Stimulated activated CD8-positive, alpha-beta memory T cell treated with anti-CD3 and anti-CD28 coated beads, Interleukin-15, amount 100 ng/mL, for 24 hours (primary cell): ENCODE data around the gene IQGAP1.

ENCODE experiments used
- DNase-seq: peaks from one replicate; pipeline ENCODE4 v3.0.0-alpha.2; 2020; ENCODE audit warnings: low read depth

The IQGAP1 gene

DNA sequence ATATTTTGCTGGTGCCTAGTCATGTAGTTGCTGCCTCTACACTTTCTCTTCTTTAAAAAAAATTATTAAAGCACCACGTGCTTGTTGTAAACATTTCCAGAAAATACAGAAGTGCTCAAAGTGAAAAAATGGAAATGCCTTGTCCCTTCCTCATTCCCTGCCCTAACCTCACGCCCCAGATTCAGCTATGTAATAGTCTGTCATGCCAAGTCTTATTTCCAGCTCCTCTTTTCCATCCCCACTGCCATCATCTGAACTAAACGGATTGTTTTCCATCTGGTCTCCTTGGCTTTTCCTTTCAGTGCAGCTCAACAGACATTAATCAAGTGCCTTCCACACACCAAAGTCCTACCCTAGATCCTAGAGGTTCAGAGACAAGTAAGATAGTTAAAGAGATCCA lies 20.5 kb upstream of the IQGAP1 start:
- no peak for DNase-seq

DNA sequence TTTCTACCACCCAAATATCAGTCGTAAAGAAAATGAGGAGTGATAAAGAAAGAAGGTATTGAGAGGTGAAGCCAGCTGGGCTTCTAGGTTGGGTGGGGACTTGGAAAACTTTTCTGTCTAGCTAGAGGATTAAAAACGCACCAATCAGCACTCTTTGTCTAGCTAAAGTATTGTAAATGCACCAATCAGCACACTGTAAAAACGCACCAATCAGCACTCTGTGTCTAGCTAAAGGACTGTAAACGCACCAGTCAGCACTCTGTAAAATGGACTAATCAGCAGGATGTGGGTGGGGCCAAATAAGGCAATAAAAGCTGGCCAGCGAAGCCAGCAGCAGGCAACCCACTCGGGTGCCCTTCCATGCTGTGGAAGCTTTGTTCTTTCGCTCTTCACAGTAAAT lies 13.0 kb upstream of the IQGAP1 start:
- no peak for DNase-seq

DNA sequence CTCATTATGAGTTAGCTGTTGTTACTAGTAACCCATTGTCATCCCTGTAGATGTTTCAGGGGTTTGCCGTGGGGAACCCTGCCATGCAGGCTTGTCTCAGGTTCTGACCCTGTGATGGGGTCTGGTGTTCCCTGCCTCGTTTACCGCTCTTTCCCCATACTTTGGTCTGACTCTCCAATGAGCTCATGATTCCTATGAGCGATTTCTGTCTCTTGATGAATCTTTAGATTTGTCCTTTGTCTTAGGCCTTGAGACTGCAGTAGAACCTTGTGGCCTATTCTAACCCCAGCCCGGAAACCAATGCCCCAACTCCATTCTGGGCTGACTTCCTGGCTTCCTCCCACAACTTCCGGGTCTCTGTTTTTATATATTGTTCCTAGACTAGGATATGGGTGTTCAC lies 11.3 kb upstream of the IQGAP1 start:
- DNase-seq, result no peak

DNA sequence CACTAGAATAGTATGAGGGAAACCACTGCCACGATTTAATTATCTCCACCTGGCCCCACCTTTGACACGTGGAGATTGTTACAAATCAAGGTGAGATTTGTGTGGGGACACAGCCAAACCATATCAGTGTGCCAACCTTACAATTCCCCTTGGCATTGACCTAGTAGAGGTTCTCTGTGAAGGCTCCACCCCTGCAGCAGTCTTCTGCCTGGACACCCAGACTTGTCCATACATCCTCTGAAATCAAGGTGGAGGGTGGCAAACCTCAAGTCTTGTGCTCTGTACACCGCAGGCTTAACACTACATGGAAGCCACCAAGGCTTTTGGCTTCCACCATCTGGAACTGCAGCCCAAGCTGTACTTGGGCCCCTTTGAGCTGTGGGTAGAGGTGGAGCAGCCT lies 8.8 kb upstream of the IQGAP1 start:
- DNase-seq, result no peak

DNA sequence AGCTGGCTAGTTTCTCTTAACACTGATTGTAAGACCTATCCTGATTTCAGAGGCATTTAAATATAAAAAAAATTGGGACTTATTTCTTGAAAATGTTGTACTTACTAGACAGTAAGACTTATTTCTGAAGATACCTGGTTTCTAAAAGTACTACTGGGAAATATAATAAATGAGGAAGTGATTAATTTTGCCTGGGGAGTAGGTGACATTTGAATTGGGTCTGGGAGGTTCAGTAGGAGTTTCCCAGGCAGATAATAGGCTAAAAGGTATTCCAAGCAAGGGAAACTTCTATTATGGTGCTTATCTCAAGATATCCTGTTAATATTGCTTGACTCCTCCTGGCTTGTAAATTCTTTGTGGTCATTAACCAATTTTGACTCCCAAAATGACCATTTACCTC lies 6.5 kb upstream of the IQGAP1 start:
- DNase-seq, result no peak

DNA sequence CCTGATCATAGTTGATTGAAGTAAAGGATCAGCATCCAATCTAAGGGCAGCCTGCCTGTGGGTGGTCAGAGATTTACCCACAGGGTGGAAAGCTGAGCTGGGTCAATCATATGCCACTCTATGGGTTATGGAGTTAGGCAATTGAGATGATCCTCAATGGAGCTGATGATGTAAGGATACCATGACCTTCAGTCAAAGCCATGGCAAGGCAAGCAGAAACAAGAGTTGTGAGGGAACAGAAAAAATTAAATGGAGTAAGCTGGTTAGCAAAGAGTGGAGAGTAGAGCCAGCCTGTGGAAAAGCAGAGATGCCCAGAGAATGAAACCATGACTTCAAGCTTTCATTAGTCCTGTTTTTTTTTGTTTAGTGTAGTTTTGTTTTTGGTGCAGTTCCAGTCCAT lies 5.7 kb upstream of the IQGAP1 start:
- DNase-seq, result no peak

DNA sequence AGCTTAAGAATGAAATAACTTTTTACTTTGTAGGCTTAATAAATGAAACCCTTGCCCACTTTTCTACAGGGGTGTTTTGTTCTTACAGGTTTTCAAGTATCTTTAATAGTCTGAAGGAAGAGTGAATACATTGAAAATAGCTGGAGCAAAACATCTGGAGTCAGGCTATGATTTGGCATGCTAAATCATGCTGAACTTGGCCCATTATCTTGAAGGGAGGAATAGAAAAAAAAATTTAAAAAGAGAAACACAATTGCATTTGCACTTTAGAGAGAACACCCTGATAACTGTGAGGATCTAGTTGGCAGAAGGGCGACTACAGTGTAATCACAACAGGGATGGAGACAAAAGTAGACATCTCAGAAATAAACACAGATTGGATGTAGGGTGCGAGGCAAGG lies 1.8 kb upstream of the IQGAP1 start:
- DNase-seq, result no peak

DNA sequence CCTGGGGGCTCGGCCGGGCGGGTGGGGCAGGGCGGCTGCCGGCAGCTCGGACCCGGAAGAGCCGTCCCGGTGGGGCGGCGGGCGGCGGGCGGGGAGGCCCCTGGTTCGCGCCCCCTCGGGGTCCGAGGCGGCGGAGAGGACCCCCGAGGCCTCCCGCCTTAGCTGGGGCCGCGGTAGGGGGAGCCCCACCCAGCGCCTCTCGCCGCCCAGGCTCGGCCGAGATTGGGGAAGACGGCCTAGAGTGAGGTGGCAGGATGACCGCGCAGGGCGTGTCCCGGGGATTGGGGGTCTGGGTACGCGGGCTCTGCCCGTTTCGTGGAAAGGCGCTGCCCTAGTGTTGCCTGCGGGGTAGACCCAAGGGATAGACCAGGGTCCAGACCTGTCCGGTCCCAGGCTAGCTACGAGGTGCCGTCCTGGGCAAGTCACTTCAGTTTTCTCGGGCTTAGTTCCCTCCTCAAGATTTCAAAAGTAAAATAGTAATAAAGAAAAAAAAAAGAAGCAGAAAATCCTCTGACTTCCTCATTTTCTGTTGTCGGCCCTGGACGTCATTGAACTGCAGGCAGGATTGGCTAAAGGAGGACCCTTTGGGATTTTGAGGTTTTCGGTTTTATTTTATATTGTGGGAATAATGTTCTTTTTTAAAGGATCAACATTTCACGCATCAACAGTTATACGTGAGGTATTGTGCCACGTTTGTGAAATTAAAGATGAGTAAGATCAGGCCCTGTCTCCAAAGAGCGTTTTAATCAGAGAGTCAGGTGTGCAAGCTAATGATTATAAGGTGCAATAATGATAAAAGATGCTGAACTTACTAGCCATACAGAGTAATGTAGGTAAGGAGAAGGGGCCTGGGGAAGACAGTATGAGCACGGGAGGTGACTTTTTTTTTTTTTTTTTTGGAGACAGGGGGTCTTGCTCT lies 679 bp downstream of the IQGAP1 start:
- DNase-seq, result no peak

DNA sequence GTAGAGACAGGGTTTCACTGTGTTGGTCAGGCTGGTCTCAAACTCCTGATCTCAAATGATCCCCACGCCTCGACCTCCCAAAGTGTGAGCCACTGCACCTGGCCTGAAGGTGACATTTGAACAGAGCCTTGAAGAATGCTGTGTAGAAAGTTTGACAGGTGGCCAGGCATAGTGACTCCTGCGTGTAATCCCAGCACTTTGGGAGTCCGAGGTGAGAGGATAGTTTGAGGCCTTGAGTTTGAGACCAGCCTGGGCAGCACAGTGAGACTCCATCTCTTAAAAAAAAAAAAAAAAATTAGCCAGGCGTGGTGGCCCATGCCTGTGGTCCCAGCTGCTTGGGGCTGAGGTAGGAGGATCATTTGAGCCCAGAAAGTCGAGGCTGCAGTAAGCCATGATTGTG lies 1.5 kb downstream of the IQGAP1 start:
- DNase-seq, result no peak

DNA sequence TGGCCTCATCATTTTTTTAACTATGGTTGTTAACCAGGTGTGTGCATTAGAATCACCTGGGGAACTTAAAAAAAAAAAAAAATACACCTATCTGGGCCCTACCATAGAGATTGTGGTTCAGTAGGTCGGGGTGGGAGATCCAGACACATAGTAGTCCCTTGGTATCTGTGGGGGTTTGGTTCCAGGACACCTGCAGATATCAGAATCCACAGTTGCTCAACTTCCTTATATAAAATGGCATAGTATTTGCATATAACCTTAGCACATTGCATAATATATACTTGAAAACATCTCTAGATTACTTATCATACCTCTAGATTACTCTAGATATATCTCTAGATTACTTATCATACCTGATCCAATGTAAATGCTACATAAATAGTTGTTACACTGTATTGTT lies 5.0 kb downstream of the IQGAP1 start:
- no peak for DNase-seq

DNA sequence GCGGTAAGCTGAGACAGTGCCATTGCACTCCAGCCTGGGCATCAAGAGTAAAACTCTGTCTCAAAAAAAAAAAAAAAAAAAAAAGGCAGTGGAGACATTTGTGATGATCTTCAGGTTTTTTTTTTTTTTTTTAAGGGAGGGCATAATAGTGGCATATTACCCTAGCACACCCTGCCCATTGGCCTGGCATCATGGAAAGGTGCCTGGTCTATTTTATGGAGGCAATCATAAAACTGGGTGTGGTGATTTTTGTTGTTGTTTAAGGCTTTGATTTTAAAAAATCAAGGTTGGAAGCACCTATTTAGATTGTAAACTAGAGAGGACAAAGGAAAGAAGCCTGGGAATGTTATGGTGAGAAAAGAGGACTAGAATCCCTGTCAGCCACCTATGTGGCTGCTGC lies 6.0 kb downstream of the IQGAP1 start:
- no peak for DNase-seq

DNA sequence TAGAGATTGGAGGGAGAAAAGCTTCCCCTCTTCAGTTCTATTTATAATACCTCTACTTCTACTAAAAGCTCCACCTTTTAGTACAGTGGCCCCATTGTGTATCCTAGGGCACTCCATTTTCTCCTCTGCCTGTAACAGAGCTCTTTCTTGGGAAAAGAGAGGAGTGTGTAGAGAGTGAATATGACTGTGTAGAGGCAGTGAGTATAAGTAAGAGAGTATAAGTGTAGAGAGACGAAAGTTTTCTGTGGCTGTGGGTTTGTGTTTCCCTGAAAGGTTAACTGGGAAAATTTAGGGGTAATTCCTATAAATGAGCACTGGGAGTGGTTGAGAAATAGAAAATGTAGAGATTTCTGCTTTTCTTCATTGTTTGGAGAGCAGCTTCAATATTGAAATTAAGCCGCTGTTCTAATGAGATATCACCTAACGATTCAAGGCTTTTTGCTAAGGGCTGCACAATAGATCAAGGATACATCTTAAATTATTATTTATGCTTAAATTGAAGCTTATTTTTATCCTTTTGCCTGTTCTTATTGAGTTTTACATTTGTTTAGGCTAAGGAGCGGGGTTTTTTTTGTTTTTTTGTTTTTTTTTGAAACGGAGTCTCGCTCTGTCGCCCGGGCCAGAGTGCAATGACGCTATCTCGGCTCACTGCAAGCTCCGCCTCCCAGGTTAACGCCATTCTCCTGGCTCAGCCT lies 6.9 kb downstream of the IQGAP1 start:
- no peak for DNase-seq

DNA sequence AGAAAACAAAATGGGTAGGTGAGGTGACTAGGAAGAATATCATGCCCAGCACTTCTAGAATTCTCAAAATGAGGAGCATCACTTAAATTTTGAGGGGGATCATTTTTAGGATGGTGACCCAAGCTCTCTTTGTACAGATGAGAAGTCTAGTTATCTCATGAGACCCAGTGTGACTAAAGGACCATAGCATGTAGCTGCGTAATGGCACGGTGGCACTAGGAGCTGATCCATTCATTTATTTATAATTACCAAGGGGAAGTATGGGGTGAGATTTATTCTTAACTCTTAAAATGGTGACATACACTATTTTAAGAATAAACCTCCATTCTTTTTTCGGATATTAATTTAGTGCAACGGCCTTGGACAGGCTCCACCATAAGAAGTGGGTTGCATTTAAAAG lies 8.3 kb downstream of the IQGAP1 start:
- no peak for DNase-seq

DNA sequence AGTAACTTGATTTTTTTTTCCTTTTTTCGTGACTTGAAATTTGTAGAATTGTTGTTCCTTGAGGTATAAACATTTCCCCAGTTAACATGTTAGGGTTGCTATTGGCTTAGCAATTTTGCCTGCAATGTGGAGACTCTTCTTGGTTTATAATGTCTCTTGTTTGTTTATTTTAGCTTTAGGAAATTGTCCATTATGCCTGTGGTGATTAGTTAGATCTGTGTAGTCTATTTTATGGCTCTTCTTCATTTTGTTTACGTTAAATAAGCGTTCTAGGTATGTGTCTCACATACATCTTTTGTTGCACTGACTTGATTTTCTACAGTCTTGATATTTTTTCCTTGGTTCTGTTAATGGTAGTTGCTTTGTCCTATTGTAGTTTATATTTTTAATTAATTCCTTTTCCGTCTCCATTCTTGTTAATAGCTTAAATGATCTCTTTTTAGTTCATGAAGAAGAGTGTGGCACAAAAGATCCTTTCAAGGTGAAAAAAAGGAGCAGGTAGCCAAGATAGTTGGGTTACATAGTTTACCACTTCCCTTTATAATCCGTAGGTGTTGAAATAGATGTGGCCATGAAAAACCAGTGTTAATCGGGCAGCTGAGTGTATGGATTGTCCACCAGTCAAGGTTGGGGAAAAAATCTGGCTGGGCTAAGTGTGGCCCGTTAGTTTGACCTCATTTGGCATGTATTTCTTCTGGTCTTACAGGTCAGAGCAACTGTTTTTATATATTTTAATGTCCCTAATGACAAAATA lies 12.1 kb downstream of the IQGAP1 start:
- DNase-seq, result no peak

DNA sequence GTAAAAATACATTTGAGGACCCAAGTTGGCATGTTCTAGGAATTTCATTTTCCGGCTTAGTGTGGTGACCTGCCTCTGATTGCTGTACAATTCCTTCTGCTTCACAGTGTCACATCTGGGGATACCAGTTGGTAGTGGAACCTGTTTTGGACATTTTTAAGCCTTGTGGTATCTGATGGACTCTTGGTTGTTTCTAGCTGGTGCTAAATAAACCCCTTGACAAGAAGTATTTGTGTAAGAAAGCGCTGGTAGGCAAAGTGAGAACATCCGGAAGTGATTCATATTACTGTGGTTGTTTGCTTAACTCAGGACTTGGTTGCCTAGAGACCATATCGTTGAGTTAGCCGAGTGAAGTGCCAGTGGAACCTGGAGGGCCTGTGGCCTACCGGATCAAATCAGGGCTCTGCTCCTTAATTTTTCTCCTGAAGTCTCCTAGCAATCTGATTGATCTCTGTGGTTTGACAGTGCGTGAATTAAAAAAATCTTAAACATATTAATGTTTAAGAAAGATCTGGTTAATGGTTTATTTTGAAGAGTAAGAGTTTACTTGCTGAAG lies 12.8 kb downstream of the IQGAP1 start:
- DNase-seq, result no peak

DNA sequence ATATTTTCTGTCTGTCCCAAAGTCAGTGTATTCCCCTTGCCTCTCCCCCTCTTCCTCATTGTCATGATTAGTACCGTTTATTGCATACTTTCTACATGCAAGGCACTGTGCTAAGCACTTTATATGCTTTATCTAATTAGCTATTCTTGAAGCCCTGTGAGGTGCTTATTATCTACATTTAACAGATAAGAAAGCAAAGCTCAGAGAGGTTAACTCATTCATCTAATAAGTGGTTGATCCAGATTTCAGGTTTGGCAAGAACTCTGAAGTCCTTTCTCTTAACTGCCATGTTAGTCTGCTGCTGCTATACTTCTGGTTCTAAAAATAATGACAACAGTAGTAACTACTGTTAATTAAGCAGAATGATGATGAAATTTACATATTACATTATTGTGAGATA lies 13.5 kb downstream of the IQGAP1 start:
- no peak for DNase-seq

DNA sequence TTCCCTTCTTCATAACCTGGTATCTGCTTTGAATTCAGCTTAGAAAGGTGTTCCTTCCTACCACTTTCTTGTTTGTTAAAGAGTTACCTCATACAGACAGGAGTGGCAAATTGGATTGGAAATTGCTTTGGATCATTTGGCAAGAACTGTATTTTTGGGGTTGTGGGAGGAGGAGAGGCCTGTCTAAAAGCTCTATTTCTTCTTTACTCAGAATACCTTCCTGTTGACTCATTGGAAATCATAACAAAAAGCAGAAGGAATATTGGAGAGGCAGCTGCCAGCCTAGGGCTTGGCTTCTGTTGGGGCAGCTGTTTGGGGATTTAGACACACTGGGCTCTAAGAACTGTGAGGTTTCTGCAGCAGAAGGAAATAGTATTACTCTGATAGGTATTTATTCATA lies 14.2 kb downstream of the IQGAP1 start:
- no peak for DNase-seq

DNA sequence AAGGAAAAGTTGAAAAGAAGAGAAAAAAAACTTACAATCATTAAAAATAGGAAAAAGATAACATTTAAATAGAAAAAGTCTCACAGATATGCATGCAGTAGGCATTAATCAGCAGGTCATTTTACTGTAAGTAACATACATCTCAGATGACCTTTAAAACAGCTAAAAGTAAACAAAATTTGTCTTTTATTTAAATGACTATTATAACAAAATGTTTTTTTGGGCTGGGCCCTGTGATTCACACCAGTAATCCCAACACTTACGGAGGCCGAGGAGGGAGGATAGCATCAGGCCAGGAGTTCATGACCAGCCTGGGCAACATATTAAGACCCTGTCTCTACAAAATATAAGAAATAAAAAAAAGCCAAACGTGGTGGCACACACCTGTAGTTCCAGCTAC lies 14.7 kb downstream of the IQGAP1 start:
- DNase-seq, result no peak

DNA sequence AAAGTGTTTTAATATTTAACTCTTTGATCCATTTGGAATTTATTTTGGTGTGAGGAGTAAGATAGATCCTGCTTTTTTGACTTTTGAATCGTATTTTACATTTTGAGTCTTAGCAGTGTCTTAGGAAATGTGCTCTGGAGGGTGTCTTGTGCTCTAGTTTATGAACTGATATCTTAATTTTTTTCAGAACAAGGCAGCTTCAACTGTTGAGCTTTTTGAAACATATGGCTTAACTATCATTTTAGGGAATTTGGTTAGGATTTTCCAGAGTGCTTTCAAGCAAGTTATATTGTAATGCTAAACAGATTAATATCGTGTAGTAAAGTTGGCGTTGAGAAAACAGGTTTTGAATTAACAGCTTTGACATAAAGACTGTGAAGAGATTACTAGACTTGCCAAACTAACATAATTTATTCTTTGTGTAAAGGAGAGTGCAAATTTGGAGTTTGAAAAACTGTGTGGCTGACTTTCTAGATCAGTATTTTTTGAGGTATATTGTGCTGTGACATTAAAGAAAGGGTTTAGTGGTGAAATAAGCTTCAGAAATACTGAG lies 17.1 kb downstream of the IQGAP1 start:
- no peak for DNase-seq

DNA sequence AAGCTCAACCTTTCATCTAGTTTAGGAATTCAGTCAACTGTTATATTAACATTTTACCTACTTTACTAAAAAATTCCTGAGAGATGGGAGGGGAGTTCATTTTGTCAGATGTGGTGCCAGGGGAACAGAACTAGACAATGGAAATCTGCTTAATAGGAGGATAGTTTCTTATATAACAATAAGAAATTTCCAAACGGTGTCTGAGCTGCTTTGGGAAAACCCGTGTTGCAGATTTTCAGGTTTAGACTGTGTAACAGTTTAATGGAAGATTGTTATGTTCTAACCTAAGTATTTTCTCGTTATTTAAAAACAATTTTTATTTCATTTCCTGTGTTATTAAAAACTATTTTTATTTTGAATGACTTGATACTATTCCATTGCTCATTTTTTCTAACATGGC lies 19.3 kb downstream of the IQGAP1 start:
- DNase-seq, result no peak

DNA sequence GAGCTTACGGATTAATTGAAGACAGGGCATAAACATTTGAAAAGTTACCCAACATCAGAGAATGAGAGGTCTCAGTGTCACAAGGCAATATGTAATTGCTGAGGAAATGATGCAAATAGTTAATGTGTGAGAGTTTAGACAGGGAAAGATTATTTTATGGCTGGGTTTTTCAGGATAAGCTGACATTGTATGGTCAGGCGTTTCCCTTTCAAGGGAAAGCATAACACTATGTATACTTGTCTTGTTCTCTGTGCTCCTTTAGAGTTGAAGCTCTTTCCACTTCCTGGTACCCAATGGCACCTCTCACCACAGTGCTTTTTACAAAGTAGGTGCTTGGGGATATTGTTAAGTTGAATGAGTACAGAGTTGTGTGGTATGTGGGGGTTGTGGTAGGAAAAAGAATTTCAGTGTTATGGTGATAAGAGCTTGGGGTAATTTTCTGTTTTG lies 19.9 kb downstream of the IQGAP1 start:
- DNase-seq, result no peak

DNA sequence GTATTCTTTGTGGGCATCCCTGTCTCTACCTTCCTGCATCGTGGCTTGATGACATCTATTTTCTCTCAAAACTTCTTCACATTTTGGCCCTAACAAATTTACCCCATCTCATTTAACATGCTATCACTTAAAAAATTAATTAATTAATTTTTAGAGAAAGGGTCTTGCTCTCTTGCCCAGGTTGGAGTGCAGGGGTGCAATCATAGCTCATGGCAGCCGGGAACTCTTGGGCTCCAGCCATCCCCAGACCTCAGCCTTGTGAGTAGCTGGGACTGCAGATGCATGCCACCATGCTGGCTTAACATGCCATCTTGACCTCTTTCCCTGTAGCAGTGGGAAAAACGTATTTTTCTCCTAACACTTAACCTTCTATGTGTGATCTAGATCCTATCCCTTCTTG lies 20.6 kb downstream of the IQGAP1 start:
- no peak for DNase-seq
